ENCODE results near the gene GLT8D1.
"Not testable (repeated sequence)": the region's sequence is repeated elsewhere in the genome, so short reads cannot be mapped to it uniquely, and the experiment has no call there.

The GLT8D1 gene, protein sequence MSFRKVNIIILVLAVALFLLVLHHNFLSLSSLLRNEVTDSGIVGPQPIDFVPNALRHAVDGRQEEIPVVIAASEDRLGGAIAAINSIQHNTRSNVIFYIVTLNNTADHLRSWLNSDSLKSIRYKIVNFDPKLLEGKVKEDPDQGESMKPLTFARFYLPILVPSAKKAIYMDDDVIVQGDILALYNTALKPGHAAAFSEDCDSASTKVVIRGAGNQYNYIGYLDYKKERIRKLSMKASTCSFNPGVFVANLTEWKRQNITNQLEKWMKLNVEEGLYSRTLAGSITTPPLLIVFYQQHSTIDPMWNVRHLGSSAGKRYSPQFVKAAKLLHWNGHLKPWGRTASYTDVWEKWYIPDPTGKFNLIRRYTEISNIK

DNA sequence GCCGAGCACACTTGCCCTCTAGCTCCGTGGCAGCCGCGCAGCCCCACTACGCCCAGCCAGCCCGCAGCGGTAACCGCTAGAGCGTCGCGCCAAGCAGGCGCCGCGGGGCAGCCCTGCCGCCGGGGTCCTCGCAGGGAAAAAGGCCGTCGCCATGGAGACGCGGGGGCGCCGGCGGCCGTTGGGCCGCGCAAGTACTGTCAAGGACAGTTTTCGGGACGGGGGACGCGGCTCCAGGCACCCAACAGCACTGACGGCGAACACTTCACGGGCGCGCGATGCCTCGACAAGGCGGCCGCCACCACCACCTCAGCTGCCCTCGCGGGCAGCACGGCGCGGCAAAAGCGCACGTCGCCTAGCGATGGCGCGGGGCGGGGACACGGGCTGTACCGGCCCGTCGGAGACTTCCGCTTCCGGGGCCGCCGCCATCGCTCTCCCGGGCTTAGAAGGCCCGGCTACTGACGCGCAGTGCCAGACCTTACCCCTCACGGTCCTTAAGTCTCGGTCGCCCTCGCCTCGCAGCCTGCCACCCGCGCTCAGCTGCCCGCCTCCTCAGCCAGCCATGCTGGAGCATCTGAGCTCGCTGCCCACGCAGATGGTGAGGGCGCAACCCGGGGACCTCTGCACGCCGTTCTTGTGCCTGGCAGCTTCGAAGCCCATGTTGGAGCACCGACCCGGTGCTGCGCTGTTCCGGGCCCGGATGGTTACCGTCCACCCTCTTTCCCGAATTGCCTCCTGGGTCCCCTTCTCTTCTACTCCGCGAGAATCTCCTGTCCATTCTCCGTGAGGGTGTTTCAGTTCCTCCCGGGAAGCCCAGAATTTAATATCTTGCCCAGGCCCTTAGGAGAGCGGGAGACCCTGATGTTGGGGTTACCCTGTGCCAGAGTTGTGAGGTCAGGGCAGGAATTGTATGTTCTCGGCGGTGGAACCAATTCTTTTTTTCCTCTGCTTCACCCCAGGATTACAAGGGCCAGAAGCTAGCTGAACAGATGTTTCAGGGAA lies at the start of gene GLT8D1, which contains the start of gene SPCS1:
GLT8D1 (minus strand) TSS at position 104 of the 999 bp plus-strand sequence. CDS start 5,331 bp downstream, outside the sequence.
SPCS1 (plus strand) TSS at position 419 of the 999 bp plus-strand sequence; CDS start at position 560, 141 bp downstream.
- DNase-seq (ENCODE audit: low read depth in 2 of 2): peak; percentile 78 to 79

DNA sequence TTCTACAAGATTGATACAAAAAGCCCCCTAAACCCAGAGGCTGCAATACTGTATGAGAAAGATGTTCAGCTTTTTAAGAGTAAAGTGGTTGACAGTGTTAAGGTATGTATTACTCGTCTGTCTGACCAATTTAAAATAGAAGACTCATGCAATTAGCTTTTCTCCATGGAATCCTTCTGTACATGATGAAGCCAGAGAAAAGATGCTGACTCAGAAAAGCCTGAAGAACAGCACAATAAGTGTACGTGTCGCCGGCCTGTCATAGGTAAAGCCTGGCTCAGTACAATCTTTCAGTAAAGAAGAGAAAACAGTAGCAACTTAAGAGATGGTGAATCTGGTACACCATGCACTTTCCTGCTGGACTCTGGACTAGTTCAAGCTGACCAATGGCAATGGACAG lies 48.8 kb upstream of the GLT8D1 start:
- DNase-seq (ENCODE audit: low read depth in 2 of 2): no peak

DNA sequence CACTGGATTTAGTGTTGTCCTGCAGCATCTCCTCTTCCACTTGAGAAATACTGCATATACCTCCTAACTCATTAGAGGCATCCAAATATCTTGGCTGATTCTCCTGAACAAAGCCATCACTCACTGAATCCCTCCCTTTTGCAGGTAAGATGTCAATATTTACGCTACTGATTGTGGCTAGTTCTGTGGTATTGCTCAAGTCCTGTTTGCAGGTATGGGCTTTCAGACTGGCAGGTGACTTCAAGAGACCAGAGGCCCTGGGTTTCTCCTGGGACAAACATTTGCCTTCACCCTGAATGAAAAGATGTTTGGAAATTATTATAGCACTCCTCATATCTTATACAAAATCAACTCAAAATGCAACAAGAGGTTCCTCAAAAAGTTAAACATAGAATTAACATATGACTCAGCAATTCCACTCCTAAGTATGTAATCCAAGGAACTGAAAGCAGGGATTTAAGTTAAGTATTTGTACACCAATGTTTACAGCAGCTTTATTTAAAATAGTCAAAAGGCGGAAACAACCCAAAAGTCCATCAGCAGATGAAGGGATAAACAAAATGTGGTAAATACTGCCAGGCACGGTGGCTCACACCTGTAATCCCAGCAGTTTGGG lies 46.6 kb upstream of the GLT8D1 start:
- no peak for DNase-seq (ENCODE audit: low read depth in 2 of 2)

DNA sequence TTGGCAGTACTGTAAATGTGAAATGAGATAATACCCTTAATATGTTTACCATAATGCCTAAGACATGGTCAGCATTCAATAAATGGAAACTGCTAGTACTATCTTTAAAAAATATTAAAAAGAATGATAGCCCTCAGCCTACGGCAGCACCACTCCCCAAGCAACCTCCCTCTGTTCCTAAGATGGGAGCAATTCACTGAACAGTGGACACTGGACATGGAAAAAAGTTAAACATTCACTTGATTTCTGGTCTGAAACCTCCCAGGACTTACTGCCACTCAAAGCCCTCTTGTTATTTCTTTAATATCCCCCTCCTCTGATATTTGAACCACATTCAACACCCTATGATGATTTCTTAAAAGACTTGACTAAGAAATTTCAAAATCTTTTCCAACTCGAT lies 38.1 kb upstream of the GLT8D1 start:
- DNase-seq (ENCODE audit: low read depth in 2 of 2): no peak

DNA sequence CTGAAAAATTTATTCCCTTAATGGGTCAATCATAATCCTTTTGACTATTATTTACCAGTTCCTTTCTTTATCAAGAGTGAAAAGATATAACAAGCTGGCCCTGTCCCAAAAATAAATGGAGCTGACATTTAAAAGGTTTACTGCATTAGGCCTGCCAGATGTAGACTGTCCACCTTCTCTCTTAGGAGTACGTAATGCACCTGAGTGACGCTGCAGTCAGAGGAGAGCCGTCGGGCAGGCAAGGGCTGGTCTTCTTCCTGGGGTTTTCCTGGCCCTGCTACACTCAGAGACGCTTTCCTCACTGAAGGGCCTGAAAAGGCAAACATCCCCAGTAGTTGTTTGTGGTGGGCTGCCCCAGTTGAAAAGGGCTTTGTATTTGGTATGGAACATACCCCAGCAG lies 37.6 kb upstream of the GLT8D1 start:
- DNase-seq (ENCODE audit: low read depth in 2 of 2): no peak

DNA sequence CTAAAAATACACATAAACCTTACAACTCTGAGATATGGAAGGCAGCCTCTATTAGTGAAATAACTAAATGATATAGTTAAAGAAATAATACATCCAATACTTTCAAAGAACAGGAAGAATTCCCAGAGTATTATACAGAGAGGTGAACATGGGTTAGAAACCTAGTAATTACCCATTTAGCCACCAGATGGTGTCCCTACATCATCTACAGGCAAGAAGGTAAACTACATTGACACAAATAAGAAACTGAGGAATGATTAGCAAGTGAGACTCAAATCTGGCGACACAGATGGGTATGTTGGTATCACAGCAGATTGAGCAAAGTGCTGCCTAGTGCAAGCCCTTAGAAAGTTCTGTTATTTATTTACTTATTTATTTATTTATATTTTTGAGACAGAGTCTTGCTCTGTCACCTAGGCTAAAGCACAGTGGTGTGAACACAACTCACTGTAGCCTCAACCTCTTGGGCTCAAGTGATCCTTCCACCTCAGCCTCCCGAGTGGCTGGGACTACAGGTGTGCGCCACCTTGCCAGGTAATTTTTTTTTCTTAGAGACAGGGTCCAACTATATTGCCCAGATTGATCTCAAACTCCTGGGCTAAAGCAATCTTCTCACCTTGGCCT lies 36.9 kb upstream of the GLT8D1 start:
- no peak for DNase-seq (ENCODE audit: low read depth in 2 of 2)

DNA sequence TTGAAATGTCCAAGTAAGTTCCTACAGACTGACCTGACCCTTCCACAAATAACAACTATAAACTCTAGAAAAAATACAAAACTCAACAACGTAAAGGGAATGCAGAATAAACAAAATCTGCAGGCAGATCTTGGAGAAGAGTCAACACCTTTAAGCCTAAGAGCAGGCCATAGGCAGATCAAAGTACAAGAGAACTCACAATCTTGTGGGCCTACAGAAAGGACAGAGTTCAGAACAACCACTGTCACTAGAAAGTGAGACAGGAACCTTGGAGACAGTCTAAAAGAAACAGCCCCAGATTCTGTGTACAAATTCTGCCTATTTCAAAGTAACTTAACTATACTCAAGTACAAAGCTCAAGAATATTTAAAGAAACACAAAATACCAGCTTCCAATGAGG lies 34.1 kb upstream of the GLT8D1 start:
- no peak for DNase-seq (ENCODE audit: low read depth in 2 of 2)

DNA sequence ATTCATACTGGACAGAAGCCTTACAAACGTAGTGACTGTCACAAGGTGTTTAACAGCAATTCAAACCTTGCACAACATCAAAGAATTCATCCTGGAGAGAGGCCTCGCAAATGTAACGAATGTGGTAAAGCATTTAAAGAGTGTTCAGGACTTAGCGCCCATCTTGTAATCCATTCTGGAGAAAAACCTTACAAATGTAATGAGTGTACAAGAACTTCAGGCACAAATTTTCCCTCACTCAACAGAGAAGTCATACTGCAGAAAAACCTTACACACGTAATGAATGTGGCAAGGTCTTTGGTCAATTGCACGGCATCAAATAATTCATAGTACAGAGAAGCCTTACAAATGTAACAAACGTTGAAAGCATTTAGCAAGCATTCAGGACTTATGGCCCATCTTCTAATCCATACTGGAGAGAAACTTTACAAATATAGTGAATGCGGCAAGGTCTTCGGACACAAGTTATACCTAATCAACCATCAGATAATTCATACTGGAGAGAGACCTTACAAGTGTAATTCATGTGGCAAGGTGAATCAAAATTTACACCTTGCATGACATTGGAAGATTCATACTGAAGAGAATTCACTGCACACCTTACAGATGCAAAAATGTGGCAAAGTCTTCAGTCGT lies 27.8 kb upstream of the GLT8D1 start:
- no peak for DNase-seq (ENCODE audit: low read depth in 2 of 2)

DNA sequence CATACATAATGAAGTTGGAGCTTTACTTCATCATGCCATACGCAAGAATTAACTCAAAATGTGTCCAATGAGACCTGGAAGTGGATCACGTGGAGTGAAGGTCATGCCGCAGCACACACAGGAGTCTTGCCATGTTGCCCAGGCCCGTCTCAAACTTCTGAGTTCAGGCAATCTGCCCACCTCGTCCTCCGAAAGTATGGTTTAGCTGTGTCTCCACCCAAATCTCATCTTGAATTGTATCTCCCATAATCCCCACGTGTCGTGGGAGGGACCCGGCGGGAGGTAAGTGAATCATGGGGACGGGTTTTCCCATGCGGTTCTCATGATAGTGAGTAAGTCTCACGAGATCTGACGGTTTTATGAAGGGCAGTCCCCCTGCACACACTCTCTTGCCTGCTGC lies 26.0 kb upstream of the GLT8D1 start:
- no peak for DNase-seq (ENCODE audit: low read depth in 2 of 2)

DNA sequence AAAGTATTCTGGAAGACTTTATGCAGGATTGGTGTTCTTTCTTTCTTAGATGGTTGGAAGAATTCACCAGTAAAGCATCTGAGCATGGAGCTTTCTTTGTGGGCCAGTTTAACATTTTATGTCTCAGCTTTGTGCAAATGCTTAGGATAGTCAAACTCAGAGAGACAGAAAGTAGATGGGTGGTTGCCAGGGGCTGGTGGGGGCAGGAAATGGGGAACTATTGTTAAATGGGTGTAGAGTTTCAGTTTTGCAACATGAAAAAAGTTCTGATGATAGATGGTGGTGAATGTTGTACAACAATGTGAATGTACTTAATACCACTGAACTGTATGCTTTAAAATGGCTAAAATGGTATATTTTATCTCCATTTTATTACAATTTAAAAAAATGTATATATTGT lies 25.1 kb upstream of the GLT8D1 start:
- no peak for DNase-seq (ENCODE audit: low read depth in 2 of 2)

DNA sequence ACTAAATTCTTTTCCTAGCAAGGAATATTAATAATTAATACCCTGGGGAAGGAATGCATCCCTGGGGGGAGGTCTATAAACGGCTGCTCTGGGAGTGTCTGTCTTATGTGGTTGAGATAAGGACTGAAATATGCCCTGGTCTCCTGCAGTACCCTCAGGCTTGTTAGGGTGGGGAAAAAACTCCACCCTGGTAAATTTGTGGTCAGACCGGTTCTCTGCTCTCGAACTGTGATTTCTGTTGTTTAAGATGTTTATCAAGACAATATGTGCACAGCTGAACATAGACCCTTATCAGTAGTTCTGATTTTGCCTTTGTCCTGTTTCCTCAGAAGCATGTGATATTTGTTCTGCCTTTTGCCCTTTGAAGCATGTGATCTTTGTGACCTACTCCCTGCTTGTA lies 23.2 kb upstream of the GLT8D1 start:
- not testable (repeated sequence) for DNase-seq (ENCODE audit: low read depth in 2 of 2)

DNA sequence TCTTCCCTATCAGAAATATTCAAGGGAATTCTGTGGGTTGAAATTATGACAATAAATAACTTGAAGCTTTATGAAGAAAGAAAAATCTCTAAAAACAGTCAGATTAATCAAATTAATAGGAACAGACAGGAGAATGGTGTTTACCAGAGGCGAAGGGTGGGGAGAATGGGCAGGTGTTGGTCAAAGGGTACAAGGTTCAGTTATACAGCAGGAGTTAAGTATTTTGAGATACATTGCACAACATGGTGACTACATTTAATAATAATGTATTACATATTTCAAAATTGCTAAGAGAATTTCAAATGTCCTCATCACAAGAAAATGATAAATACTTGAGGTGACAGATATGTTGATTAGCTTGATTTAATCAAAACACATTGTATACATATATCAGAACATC lies 18.9 kb upstream of the GLT8D1 start:
- no peak for DNase-seq (ENCODE audit: low read depth in 2 of 2)

DNA sequence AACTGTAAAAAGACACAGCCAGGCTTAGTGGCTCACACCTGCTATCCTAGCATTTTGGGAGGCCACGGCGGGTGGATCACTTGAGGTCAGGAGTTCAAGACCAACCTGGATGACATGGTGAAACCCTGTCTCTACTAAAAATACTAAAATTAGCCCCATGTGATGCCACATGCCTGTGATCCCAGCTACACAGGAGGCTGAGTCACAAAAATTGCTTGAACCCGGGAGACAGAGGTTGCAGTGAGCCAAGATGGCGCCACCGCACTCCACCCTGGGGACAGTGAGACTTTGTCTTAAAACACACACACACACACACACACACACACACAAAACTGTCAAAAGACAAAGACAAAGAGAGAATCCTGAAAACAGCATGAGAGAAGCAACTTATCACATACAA lies 18.3 kb upstream of the GLT8D1 start:
- DNase-seq (ENCODE audit: low read depth in 2 of 2): no peak

DNA sequence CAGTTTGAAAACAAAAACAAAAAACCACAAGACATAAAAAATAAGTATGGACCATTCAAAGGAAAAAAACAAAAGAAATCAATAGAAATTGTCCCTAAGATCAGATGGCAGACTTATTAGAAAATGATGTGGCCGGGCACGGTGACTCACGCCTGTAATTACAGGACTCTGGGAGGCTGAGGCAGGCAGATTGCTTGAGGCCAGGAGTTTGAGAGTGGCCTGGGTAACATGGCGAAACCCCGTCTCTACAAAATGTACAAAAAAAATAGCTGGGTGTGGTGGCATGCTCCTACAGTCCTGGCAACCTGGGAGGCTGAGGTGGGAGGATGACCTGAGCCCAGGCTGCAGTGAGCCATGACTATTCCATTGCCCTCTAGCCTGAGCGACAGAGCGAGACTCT lies 16.9 kb upstream of the GLT8D1 start:
- DNase-seq (ENCODE audit: low read depth in 2 of 2): no peak

DNA sequence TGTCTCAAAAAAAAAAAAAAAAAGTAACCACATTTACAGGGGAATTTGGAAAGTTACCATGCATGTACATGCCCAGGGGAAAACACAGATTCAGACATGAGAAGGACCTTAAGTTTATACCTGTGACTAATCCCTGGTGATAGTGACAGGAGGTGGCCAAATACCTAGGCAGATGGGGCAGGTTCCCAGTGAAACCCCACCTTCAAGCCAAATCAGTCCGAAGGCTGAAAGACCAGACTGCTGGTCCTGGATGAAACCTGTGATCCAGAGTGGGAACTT lies 16.1 kb upstream of the GLT8D1 start:
- no peak for DNase-seq (ENCODE audit: low read depth in 2 of 2)

DNA sequence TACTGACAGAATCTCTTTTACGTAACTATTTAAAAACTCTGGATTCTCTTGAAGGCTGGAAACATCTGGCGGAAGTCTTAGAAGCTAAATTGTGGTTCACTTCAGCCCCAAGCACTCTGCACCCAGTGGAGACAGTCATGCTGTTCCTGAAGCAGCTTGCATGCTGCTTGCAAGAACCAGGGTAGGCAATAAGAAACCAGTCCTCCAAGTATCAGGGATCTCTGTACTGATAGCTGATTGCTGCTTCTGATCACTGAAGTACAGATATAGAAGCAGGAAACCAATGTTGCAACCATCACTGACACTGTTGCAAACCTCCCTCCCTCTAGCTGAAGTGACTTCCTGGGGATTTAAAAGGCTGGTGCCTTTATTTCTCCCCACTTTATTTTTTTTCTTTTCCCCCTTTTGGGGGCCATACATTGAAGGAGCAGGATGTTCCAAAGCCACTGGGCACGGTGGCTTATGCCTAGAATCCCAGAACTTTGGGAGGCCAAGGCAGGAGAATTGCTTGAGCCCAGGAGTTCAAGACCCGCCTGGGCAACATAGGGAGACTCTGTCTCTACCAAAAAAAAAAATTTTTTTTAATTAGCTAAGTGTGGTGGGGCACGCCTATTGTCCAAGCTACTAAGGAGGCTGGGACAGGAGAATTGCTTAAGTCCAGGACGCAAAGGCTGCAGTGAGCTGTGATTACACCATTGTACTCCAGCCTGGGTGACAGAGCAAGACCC lies 15.6 kb upstream of the GLT8D1 start:
- DNase-seq (ENCODE audit: low read depth in 2 of 2): no peak

DNA sequence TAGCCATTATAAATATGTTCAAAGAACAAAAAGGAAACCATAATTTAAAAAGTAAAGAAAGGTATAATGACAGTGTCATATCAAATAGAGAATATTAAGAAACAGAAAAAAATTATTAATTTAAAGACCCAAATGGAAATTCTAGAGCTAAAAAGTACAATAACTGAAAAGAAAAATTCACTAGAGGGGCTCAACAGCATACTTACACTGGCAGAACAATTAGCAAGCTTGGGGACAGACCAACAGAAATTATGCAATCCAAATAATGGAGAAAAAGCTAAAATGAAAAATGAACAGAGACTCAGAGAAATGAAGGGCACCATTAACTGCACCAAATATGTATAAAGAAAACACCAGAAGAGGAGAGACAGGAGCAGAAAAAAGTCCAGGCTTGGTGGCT lies 14.0 kb upstream of the GLT8D1 start:
- DNase-seq (ENCODE audit: low read depth in 2 of 2): no peak

DNA sequence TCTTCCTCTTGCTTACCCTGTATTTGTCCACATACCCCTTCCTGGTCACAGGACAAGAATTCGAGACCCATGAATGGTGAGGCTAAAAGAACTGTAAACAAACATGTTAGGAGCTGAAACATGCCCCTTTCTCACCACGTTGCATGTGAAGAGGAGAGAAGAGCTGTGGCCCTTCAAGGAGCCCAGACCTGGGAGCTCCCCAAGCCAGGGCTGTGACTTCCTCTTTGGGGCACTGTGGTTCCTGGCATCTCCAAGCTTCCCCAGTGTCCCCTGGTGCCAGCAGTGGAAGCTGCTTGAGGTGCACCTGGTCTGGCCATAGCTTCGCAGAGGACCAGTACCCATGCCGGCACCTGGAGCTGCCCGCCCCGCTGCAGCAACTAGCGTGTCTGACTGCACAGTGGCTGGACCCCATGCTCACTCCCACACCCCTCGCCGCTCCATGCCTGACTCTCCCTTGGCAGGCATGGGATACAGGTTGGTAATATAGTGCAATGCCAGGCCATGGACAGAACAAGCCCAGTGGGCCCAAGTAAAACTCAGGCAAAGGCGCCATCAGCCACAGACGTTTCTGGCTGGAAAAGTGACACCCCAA lies 10.2 kb upstream of the GLT8D1 start:
- no peak for DNase-seq (ENCODE audit: low read depth in 2 of 2)

DNA sequence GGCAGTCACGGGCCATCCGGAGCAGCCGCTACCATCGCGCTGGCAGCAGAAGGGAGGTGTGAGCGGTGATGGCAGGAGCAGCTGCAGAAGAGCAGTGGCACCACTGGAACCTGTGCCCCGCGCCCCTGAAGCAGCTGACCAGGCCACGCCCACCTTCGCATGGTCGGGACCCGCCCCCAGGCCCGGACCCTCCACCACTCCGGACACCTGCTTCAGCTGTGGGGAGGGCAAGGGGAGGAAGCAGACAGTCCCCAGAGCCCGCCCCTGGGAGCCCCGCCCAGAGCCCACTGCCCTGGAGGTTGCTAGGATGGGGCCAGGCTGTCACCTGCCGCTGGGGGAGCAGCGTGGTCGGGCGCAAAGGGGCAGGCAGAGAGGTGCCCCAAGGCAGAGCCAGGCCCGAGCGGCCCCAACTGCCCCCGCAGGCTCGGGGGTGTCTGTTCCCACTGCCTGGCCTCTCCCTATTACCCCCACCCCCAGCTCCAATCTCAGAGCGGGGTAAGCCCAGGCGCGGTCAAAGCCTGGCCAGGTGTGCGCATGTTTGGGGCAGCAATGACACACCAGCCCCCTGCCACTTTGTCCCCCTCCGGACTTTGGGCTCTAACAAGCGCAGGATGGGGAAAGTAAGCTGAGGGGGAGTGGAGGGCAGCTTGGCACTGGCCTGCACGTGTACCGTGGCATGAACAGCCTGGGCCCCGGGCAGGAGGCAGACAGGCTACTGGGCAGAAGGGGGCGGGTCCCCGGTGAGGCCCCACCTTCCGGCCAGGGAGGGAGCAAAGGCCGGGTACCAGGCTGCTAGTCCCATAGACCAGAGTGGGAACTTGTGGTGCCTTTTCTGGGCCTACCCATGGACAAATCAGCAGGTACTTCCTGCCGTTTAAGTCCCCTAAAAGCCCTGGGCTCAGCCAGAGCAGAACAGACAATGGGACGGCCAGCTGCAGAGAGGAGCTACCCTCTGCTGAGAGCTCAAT lies 9.0 kb upstream of the GLT8D1 start:
- no peak for DNase-seq (ENCODE audit: low read depth in 2 of 2)

Measured in stimulated activated CD8-positive, alpha-beta memory T cell treated with anti-CD3 and anti-CD28 coated beads, Interleukin-15, amount 100 ng/mL, for 48 hours (primary cell).